Measurements from ENCODE around the gene FLT1. TPM values are rescaled to one million over a fixed set of nuclear protein-coding genes. Genes with fewer than 3 reads are reported as not detected.

The FLT1 gene
- total RNA-seq, 2 donors from 2014 or later = 12.3 to 44.6 TPM

DNA sequence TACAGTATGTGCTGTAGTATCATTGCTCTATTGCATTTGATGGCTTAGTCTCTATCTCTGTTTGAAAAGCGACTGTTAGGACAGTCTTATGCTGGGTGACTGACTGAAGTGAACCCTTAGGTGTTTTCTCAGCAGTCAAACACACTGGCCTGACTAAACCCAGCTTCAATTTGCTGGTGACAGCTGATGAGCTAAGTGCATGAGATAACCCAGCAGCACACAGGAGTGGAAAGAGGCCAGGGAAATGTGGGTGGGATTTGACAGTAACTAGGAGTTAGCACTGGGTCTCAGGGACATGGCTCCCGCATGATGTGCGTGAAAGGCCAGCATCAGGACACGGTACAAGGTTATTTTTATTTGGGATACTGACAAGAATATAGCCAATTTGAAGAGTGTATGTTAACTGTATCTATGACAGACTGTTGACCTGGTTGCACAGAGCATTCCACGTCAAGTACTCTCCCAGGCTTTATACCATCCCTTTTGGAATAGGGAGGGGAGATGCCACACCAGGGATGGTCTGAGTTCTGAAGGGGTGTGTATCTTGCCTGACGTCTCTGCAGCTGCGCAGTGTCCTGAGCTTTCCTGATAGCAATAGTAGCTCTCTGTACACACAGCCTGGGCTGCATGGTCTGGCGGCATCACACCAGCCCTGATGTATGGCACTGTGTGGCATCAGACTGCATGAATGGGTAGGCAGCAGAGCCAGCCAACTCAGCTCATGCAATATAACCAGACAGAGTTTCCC lies 144.8 kb downstream of the FLT1 start:
- no peak for DNase-seq (ENCODE audit: low spot score)
- no peaks in the 10 kb centered on the region for H3K27me3 ChIP-seq (replicated peaks; ENCODE audit: insufficient read depth)
- ATAC-seq (ENCODE audit: insufficient number of reproducible peaks, low FRiP score, low read depth) = no peak
- H3K36me3 ChIP-seq = no peaks in the 10 kb centered on the region
- no peak overlapping the region for H3K27ac ChIP-seq
- no peak overlapping the region for H3K4me3 ChIP-seq
- TF ChIP-seq, protein P1, sequence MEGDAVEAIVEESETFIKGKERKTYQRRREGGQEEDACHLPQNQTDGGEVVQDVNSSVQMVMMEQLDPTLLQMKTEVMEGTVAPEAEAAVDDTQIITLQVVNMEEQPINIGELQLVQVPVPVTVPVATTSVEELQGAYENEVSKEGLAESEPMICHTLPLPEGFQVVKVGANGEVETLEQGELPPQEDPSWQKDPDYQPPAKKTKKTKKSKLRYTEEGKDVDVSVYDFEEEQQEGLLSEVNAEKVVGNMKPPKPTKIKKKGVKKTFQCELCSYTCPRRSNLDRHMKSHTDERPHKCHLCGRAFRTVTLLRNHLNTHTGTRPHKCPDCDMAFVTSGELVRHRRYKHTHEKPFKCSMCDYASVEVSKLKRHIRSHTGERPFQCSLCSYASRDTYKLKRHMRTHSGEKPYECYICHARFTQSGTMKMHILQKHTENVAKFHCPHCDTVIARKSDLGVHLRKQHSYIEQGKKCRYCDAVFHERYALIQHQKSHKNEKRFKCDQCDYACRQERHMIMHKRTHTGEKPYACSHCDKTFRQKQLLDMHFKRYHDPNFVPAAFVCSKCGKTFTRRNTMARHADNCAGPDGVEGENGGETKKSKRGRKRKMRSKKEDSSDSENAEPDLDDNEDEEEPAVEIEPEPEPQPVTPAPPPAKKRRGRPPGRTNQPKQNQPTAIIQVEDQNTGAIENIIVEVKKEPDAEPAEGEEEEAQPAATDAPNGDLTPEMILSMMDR (IDR thresholded peaks at IDR 0.05) = no peak
- H3K9me3 ChIP-seq = no peaks in the 10 kb centered on the region
- H3K4me1 ChIP-seq (ENCODE audit: control insufficient read depth in 1 of 2, low read depth in 2 of 2) = no peaks in the 10 kb centered on the region

DNA sequence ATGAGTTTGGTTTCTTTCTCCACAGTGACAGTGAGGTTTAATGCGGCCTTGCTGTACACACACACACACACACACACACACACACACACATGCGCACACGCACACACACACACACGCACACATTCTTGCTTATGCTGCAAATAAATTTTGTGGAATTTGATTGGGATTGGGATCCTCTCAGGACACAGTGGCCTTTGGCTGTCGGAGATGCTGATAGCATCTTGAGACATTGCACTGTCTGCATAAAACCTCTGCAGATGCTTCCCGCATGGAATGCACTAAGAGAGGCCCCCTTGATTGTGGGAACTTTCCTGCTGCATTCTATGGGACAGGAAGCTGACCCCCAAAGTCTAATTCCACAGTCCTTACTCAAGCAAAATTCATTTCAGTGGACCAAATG lies 145.6 kb downstream of the FLT1 start:
- TF ChIP-seq, protein P1 (IDR thresholded peaks at IDR 0.05) = no peak
- H3K27me3 ChIP-seq (replicated peaks; ENCODE audit: insufficient read depth) = no peaks in the 10 kb centered on the region
- H3K27ac ChIP-seq = no peak overlapping the region
- H3K4me3 ChIP-seq = no peak overlapping the region
- H3K9me3 ChIP-seq = no peaks in the 10 kb centered on the region
- H3K36me3 ChIP-seq = no peaks in the 10 kb centered on the region
- no peak for DNase-seq (ENCODE audit: low spot score)
- no peaks in the 10 kb centered on the region for H3K4me1 ChIP-seq (ENCODE audit: control insufficient read depth in 1 of 2, low read depth in 2 of 2)
- no peak for ATAC-seq (ENCODE audit: insufficient number of reproducible peaks, low FRiP score, low read depth)

DNA sequence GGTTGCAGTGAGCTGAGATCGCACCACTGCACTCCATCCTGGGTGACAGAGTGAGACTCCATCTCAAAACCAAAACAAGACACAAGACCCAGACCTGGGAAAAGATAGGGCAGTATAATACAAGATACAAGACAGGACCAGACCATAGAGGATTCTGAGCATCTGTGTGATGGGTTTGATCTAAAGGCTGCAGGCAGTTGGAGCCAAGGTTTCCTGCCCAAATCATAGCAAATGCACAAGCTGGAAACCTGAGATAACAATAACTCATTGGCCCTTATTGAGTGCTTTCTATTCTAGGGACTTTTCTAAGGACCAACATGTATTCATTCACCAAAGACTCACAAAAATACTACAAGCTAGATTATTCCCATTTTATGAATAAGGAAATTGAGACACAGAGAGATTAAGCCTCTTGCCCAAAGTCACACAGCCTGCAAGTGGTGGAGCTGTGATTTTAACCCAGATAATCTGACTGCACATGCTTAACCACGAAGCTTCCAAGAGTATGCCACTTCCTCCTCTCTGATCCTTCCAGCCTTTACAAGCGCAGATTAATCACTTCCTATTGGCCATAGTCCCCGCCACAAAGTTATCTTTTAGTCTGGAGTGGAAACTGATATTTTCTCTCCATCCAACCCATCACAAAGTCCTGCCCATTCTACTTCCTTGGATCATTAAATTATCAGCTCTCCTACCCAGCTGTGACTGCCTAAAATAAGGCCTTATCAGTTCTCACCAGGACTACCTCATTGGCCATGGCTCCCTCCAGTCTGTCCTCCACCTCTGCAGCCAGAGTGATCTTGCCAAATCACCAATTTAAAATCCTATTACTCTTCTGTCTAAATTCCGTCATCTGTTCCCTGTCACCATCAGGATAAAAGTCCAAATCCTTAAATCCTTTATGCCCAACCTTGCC lies 147.2 kb downstream of the FLT1 start:
- ATAC-seq (ENCODE audit: insufficient number of reproducible peaks, low FRiP score, low read depth) = no peak
- Histone ChIP-seq H3K27ac (no peak overlapping the region), H3K36me3 (no peaks in the 10 kb centered on the region), H3K9me3 (no peaks in the 10 kb centered on the region), H3K4me1 (ENCODE audit: control insufficient read depth in 1 of 2, low read depth in 2 of 2) (no peaks in the 10 kb centered on the region), H3K27me3 (replicated peaks; ENCODE audit: insufficient read depth) (no peaks in the 10 kb centered on the region), H3K4me3 (no peak overlapping the region)
- TF ChIP-seq, protein P1 (IDR thresholded peaks at IDR 0.05) = no peak
- no peak for DNase-seq (ENCODE audit: low spot score)

DNA sequence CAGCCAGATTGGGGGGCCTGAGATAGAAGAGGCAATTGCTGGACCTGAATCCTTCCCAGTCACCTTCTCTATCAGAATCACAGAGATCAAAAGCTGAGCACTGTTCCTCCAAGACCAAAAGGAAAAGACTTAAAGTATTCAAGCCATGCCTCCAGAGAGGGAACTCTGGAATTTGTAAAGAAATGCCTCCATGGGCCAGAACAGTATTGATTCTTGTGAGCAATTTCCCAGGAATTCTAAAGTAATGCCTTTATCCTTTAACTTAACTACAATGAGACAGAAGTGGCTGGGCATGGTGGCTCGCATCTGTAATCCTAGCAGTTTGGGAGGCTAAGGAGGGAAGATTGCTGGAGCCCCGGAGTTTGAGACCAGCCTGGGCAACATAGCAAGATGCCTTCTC lies 148.8 kb downstream of the FLT1 start:
- ATAC-seq (ENCODE audit: insufficient number of reproducible peaks, low FRiP score, low read depth) (no peak), DNase-seq (ENCODE audit: low spot score) (no peak)
- Histone ChIP-seq H3K27ac (no peak overlapping the region), H3K4me3 (no peak overlapping the region), H3K9me3 (no peaks in the 10 kb centered on the region), H3K4me1 (ENCODE audit: control insufficient read depth in 1 of 2, low read depth in 2 of 2) (no peaks in the 10 kb centered on the region), H3K36me3 (no peaks in the 10 kb centered on the region), H3K27me3 (replicated peaks; ENCODE audit: insufficient read depth) (no peaks in the 10 kb centered on the region)
- TF ChIP-seq, protein P1 (IDR thresholded peaks at IDR 0.05) = no peak

DNA sequence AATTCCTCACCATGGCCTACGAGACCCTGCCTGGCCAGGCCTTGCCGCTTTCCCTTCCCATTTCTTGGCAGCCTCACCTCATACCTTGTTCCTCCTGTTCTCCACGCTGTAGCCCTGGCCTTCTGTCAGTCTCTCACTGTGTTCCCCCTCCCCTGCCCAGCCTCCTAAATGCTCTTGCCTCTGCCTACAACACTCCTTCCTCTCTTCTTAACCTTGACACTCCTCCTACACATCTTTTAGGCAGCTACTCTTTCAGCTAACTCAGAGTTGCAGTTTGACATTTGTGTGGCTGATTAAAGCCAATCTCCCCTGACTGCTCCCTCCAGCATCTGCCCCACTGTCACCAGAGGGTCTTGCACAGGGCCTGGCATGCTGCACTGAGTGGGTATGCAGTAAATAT lies 150.8 kb downstream of the FLT1 start:
- ATAC-seq (ENCODE audit: insufficient number of reproducible peaks, low FRiP score, low read depth) (no peak), DNase-seq (ENCODE audit: low spot score) (no peak)
- Histone ChIP-seq H3K9me3 (no peaks in the 10 kb centered on the region), H3K4me1 (ENCODE audit: control insufficient read depth in 1 of 2, low read depth in 2 of 2) (no peaks in the 10 kb centered on the region), H3K4me3 (no peak overlapping the region), H3K27ac (no peak overlapping the region), H3K36me3 (no peaks in the 10 kb centered on the region), H3K27me3 (replicated peaks; ENCODE audit: insufficient read depth) (no peaks in the 10 kb centered on the region)
- TF ChIP-seq, protein P1 (IDR thresholded peaks at IDR 0.05) = no peak
